ENCODE measurements around the gene SLC17A3.

The SLC17A3 gene

DNA sequence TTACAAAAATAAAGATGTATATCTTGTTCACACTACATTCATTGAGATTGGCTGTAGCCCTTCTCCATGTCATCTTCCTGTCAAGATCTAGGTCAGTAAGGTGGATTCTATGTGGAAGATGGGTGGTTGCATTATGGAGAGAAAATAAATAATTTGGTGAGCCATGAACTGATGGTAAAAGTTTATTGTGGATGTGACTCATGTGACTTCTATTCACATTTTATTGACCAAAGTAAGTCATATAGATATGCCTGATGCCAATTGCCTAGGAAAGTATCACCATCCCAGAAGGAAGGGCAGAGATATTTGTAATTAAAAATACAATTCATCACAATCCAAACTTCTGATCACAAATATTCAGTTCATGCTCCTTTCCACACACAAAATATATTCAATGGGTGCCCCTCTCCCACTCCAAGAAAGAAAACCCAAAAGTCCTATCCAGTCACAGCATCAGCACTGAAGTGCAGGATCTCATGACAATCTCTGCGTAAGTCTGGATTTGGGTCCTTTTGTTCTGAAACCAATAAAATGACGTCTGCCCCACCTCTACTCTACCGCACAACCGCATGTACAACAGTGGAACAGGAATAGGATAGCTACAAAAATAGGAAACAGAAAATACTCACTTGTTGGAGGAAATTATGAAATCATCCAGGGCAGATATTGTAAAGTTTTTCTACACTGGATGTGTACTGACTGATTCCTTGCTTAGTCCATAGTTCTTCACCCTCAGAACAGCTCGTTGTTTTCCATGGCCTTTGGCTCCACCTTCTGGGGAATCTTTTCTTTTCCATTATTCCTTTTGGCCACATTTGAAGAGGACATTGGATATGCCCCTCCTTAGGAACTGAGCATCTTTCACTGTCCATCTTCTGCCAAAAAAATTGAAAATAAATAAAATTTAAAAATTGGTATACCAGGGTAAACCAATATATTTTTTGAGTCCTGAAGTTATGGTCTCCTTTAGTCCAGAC is 16.1 kb upstream of the SLC17A3 start:
- DNase-seq: peak; percentile 33

DNA sequence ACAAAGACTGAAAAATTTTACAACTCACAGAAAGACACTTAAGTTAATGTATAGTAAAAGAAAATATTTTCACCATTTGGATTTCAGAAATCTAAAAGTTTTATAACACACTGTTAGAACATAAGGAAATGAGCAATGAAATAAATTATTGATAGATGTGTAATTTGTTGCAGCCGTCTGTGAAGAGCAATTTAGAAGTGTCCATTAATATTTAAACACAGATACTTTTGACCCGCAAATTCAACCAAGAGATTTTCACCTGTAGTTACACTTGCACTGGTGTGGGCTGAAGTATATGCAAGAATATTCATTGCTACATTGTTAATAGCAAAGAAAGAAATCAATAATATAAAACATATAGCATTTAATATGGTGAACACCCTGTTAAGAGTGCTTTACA is 14.6 kb upstream of the SLC17A3 start:
- DNase-seq: no peak

DNA sequence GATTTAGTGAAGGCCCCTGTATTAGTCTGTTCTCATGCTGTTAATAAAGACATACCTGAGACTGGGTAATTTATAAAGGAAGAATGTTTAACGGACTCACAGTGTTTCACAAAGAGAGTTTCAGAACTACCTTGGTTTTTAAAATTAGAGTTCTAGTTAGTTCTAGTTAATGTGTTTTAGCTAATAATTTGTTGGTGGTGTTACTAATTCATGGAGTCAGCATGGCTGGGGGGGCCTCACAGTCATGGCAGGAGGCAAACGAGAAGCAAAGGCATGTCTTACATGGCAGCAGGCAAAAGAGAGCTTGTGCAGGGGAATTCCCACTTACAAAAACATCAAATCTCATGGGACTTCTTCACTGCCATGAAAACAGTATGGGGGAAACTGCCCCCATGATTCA is 12.0 kb upstream of the SLC17A3 start:
- DNase-seq: no peak

DNA sequence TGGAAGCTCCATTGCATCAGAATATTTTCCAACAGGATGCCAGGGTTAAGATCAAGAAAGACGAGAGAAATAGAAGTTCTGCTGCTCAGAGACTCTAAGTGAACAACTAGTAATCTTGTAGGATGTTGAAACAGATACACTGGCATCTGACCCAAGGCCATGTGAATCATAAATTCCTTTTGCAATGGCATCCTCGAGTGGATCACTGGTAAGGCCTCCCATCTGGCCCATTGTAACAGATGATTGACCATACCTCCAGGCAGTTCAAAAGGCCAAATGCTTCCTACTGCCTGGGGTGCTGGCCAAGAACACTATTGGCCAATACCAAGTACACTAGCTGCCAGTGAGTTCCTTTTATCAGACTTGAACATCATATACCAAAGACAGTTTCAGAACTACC is 9.9 kb upstream of the SLC17A3 start:
- no peak for DNase-seq

DNA sequence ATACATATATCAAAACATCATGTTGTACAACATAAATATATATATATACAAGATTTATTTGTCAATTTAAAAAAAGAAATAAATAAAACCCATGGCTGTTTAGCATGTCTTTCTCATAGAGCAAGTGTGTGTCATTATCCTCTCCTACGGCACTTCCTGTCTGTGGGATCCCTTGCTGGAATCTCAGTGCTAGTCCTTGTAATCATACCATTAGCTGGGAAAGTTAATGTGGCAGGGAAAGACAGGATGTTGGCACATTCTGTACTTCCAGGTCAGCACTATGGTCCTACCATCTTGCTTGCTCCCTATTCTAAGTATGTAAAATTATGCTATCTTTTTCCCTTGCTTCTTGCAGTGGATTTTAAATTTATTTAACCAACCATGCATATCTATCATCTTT is 9.5 kb upstream of the SLC17A3 start:
- no peak for DNase-seq

DNA sequence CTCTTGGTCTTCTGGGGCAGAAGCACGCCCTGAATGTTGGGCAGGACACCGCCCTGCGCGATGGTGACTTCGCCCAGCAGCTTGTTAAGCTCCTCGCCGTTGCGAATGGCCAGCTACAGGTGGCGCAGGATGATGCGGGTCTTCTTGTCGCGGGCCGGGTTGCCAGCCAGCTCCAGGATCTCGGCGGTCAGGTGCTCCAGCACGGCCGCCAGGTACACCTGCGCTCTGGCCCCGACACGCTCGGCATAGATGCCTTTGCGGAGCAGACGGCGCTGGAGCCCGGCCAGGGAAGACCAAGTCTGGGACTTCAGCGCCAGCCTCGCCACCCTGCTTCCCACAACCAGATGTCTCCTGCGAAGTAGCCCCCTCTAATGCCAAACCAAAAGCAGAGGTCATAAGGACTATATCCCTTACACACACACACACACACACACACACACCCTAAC is 8.0 kb upstream of the SLC17A3 start:
- no peak for DNase-seq

DNA sequence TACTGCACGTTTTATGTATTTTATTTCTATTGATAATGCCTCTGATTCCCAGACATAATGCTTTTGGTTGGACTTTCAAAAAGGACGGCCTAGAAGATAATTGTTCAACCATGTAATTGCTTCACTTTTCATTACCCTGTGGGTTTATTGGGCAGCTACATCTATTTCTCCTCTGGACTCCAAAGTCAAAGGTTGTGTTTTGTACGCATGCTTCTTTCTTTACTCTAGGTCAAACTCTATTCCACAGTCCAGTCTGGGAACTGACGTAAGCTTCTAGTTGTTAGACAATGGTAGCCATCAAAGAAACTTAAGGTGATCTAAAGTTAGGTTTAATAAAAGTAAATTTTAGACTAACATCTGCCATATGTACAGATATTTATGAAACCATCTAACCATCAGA is 6.6 kb upstream of the SLC17A3 start:
- DNase-seq: no peak

DNA sequence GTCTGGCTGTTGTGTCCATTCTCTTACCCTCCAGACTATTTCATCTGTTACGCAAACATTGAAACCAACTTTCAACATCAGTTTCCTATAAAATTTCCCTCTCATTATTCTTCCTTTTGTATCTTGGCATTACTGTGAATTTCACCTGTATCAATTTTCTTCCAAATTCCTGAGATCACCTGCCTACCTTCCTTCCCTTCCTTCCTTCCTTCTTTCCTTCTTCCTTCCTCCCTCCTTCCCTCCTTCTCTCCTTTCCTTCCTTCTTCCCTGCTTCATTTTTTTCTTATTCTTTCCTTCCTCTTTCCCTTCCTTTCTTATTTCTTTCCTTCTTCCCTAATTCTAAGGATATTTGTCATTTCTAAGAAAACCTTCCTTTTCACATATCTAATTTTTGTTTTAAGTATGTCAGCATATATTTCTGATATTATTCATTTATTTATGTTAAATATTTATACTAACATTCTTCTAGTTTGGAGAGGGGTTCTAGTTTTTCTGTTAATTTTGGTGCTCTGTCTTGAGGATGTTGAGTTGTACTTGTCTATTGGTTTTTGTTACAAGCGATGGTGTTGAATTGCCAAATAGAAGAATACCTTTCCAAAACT is 4.8 kb upstream of the SLC17A3 start:
- no peak for DNase-seq

DNA sequence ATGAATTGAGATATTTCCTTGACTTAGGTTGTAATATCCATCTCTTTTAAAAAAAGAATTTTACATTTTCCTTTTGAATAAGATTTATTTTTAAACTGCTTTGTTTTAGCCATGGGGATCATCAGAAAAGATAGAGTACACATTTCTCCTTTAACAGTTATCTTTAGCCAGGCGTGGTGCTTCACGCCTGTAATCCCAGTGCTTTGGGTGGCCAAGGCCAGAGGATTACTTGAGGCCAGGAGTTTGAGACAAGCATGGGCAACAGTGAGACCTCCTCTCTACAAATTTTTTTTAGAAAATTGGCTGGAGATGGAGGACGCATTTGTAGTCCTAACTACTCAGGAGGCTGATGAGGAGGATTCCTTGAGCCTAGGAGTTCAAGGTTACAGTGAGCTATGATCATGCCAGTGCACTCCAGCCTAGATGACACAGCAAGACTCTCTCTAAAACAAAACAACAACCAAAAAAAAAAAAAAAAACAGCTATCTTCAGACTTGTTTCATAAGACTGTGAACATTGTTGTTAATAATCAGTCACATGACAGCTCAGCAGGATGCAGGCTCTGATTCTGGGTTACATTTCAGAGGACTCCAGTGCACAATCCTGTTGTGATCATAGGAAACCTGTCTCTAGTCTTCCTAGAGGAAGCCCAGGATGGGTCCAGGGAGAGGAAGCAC is 2.0 kb upstream of the SLC17A3 start:
- no peak for DNase-seq

DNA sequence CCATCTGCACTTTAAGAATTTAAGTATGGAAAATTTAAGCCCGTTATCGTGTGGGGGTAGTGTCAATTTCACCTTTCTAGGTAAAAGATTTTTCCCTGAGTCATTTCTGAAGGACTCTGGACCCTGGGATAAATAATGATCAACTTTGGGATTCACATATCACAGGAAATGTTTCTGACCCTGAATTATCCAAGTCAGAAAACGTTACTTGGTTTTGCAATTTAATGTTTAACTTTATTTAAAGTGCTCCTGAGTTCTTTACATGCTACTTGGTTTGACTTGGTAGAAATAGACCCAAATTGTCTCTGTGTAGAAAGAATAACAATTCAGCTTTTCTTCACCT is 1.5 kb upstream of the SLC17A3 start:
- no peak for DNase-seq

DNA sequence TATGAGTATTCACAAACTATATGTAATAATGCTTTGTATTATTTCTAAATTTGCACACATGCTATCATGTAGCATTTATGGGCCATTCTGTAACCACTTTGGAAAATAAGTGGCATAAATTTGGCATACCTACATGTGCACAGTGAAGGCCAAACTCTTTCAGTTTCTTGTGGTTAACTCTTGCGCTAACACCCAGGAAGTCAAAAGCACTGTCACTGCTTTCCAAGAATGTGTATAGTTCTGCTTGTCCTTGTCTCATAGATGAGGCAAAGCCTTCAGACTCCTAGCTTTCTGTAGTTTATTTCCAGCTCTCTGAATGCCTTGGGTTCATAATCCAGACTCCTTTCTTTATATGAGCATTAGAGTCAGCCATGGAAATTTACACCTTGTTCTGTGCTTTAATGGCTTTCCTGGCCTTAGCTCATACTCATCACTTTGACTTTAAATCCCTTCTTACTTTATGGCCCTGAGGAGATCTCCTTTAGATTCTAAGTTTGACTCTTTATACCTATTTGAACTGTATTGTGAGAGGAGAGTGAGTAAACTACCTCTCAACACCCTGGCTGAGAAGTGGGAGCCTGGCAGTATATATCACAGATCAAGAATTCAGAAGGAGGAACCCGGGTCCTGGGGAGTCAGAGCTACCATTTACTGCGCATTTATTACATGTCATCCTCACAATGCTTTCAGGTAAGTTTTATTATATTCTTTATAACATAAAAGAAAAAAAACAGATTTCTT is 949 bp upstream of the SLC17A3 start:
- DNase-seq: no peak

DNA sequence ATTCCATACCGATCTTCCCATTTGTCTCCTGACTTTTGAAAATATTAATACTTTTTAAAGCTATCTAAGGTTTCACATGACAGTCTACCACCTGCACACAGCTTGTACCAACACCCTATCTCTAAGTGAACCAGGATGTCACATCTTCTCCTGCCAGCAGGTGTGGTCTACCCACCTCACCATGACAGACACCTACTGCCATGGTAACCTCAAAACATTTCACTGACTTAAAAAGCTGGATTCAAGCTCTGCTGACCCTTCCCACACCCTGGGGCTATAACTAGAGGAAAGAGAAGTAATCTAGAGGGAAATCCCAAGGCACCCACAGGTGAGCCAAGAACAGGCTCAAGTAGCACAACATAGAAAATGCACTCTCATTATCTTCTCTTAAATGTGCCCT is 1.2 kb downstream of the SLC17A3 start:
- DNase-seq: no peak

DNA sequence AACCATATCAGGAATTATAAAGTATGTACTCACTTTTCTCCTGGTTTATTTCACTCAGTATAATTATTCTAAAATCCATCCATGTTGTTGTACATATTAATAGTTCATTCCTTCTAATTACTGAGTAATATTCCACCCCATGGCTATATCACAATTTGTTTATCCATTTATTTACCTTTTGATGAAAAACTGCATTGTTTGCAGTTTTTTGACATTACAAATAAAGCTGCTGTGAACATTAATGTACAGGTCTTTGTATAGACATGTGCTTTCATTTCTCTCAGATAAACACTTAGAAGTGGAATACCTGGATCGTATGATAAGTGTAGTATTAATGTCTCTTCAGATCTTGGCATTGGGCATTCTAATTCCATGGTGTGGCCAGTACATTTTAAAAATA is 4.2 kb downstream of the SLC17A3 start:
- DNase-seq: no peak

DNA sequence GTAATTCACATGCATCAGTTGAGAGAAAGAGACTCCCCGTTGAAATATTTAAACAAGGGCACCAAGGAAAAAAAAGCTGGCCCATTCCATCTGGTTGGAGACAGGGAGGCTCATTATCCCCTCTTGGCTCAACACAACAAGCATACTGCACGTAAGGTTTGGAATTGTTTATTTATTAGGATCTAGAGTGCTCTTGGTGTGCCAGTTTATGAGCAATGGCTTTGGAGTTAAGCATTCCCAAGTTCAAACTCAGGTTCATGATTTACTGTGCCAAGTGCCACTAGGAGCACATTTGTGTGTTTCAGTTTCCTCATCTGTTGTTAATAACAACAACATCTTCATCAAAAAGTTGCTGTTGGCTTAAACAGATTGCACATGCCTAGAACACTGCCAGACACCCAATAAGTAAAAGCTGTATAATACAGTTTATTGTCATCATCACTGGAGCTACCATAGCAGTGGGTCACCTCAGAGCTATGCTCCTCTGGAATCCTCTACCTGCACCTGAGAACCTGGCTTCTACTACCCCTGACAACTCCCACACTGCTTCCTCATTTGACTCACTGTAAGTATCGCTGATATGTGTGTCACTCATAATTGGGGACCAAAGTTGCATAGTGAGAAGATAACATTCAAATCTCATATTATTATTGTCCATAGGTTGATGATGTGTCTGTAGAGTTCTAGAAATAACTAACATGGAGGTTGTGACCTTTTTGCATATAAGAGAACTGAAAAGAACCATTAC is 5.4 kb downstream of the SLC17A3 start:
- DNase-seq: no peak

DNA sequence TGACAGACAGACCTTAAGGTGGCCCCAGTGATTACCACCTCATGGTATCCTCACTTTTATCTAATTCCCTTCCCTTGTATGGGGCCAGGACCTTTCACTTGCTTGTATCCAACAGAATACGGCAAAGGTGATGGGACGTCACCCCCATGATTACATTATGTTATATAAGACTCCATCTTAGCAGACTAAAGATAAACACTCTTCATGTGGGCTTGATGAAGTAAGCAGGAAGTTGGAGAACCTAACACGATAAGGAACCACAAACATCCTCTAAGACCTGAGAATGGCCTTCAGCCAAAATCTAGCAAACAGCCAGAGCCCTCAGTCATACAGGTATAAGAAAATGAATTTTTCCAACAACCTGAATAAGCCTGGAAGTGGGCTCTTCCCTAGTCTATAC is 8.0 kb downstream of the SLC17A3 start:
- no peak for DNase-seq

DNA sequence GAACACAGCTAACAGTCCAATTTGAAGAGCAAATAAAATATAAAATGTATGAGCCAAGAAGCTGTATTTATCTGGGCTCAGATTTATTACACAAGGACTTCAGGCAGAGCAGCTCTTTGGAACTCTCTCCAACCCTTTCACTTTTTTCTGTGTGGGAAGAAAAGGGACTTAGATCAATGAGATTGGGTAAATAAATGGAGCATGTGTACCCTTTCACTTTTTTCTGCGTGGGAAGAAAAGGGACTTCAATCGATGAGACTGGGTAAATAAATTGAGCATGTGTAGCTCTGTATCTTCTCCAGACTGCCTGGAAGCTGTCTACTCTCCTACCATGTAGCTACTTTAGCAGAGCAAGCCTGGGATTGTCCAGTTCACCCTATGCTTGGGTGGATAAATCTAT is 10.7 kb downstream of the SLC17A3 start:
- no peak for DNase-seq

DNA sequence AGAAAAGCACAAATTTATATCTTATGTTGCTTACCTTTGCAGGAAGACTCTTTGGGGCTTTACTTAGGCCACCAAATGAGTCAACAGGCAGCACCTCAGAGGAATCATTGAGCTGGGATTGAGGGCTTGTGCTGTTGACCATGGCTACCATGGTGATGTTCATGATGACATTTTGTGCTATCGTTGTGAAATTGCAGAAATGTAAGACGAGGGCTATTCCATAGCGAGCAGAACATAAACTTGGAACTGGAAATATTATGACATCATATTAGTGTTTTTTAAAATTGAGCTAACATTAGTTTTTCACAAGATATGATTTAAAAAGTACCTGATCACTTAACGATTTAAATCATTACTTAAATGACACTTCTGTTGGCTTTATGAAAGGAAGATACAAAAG is 11.8 kb downstream of the SLC17A3 start:
- no peak for DNase-seq

DNA sequence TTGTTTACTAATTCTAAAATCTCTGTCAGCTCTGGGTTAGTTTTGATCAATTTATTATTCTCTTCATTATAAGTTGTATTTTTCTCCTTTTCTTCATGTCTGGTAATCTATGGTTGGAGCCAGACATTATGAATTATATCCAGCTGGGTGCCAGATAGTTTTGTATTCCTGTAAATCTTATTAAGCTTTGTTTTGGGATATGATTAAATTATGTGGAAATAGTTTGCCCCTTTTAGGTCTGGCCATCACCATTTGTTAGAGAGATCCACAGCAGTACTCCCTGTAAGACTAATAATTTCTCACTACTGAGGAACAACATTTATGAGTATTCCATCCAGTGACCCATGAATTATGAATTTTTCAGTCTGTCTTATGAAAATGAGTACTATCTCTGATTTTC is 21.3 kb downstream of the SLC17A3 start:
- no peak for DNase-seq

DNA sequence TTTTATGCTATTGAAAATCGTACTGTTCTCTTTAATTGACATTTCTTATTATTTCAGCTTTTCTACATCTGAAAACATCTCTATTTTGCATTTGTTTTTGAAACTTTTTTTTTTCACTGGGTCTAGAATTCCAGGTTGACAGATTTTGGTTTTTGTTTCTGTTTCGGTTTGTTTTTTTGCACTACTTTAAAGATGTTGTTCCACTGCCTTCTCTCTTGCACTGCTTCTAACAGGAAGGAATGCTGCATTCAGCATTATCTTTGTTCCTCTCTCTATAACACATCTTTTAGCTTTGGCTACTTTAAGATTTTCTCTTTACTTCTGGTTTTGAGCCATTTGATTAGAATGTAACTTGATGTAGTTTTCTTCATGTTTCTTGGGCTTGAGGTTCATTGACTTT is 22.1 kb downstream of the SLC17A3 start:
- DNase-seq: no peak

DNA sequence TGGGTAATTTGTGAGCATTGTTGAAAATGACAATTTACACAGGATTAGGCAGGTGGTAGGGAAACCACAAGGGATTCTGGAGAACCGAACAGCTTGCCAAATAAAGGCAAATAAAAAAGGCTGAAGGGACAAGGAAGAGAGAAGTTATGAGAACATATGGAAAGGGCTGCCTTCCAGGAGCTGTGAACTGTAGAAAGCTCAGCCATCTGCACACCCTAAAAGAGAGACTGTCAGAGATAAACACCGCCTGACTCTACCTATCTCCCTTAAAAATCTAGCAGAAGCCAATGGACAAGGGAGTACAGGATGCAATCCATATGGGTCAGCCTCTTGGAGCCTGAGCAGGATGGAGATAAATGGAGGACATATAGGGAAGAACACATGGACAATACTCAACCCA is 29.5 kb downstream of the SLC17A3 start:
- DNase-seq: no peak

DNA sequence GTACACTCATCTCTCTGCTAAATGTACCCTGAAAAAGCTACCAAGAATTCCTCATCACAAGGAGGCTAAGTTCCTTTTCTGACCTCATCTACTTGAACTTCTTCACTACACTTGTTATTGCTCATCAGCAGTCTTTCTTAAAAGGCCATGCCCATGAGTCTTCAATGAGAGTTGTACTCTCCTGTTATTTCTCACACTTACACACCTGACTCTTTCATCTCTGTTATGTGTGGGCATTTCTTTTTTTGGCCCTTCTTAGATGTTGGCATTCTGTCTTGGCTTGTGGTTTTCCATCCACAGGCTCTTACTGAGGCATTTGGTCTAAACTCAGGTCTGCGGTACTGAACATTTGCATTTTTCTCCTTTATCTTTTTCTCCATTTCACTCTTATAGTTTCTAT is 31.5 kb downstream of the SLC17A3 start:
- no peak for DNase-seq

DNA sequence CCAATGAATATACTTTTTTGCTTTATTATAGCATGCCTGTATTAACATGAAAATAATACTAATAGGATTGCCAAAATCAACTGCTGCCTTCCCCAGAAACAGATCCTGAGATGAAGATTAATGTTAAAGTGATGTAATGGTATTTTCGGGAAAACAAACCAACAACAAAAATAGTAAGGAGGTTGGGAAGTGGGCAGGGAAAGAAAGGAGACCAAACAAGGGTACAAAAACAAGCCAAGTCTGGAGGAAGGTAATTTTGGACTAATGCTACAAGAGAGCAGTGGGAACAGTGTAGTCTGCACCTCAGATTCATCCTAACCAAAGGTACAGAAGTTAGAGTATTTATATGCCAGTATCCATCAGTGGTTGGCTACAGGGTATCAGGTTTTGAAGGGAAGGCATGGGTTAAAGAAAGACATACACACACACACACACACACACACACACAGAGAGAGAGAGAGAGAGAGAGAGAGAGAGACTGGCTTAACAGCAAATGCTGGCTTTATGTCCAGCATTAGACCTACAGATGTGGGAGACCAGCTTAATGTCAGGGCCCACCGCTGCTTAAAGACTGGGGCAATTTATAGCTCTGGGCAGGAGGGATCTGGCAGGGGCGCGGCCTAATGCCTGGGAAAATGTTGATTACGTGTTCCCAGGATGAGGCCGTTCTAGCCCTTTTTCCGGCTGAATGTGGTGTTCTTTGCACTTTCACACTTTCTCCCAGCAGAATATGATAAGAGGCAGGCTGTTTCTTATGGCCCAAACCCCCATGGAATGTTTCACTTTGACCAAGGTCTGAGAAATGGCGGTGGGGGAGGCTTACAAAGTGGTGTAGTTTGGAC is 38.4 kb downstream of the SLC17A3 start:
- DNase-seq: no peak

All from NCI-H526 treated with DMSO at 0.1 percent for 48 hours (cell line).